Keratinocyte (primary cell): Measurements from ENCODE around the gene ABCB11. TPM values are rescaled to one million over a fixed set of nuclear protein-coding genes. Genes with fewer than 3 reads are reported as not detected.

Source experiments
- DNase-seq: peaks from one replicate; pipeline ENCODE4 v3.0.0-alpha.2; 2011; ENCODE audit warnings: low read depth, missing footprints, low spot score
- FAIRE-seq: peaks from 2 replicates; lab custom pipeline; 2011; peaks lifted over from hg19 to GRCh38; lab: Jason Lieb, UNC
- H2AFZ ChIP-seq: 2 replicates; pipeline ENCODE4 v1.6.0; 2012; ENCODE audit warnings: low read length, control low read depth, inconsistent platforms; ENCODE audit not compliant: control insufficient read depth
- H3K27ac ChIP-seq: 2 replicates; pipeline ENCODE4 v1.5.1; 2011; ENCODE audit warnings: low read length; ENCODE audit not compliant: control insufficient read depth, insufficient read depth
- H3K27me3 ChIP-seq: 3 replicates; pipeline ENCODE4 v1.6.0; 2011; ENCODE audit warnings: low read length; ENCODE audit not compliant: control insufficient read depth, insufficient read depth; ENCODE audit errors: extremely low read depth
- H3K36me3 ChIP-seq, 2 experiments: 2 replicates in 1 of 2; 3 replicates in 1 of 2; pipeline ENCODE4 v1.5.1; 2011; ENCODE audit warnings: low read length in 2 of 2, mild to moderate bottlenecking in 1 of 2; ENCODE audit not compliant: control insufficient read depth in 2 of 2, insufficient read depth in 2 of 2; ENCODE audit errors: extremely low read depth in 1 of 2
- H3K4me1 ChIP-seq: 3 replicates; pipeline ENCODE4 v1.5.1; 2011; ENCODE audit warnings: low read length; ENCODE audit not compliant: control insufficient read depth, insufficient read depth; ENCODE audit errors: extremely low read depth
- H3K4me2 ChIP-seq: 3 replicates; pipeline ENCODE4 v1.6.0; 2011; ENCODE audit warnings: low read depth, low read length; ENCODE audit not compliant: control insufficient read depth, insufficient read depth; ENCODE audit errors: extremely low read depth
- H3K4me3 ChIP-seq, 3 experiments: fragments of 200-600 bp in 1 of 3; sonication (generic) in 1 of 3; 2 replicates in 2 of 3; 3 replicates in 1 of 3; pipeline ENCODE4 v1.5.1; 2011 to 2016; ENCODE audit warnings: low read length in 3 of 3, mild to moderate bottlenecking in 3 of 3, control low read depth in 2 of 3, inconsistent platforms in 1 of 3, low read depth in 1 of 3, mixed read lengths in 1 of 3, mixed run types in 1 of 3, moderate library complexity in 1 of 3; ENCODE audit not compliant: control insufficient read depth in 2 of 3, insufficient read depth in 2 of 3; ENCODE audit errors: extremely low read depth in 1 of 3
- H3K79me2 ChIP-seq: 2 replicates; pipeline ENCODE4 v1.6.0; 2012; ENCODE audit warnings: low read length; ENCODE audit not compliant: control insufficient read depth, insufficient read depth
- H3K9ac ChIP-seq: 3 replicates; pipeline ENCODE4 v1.6.0; 2011; ENCODE audit warnings: low read length; ENCODE audit not compliant: control insufficient read depth, insufficient read depth; ENCODE audit errors: extremely low read depth
- H3K9me1 ChIP-seq: 3 replicates; pipeline ENCODE4 v1.6.0; 2011; ENCODE audit warnings: low read length; ENCODE audit not compliant: control insufficient read depth, insufficient read depth; ENCODE audit errors: extremely low read depth
- H3K9me3 ChIP-seq: 2 replicates; pipeline ENCODE4 v1.5.1; 2012; ENCODE audit warnings: low read depth, low read length; ENCODE audit not compliant: control insufficient read depth
- H4K20me1 ChIP-seq: 3 replicates; pipeline ENCODE4 v1.6.0; 2011; ENCODE audit warnings: low read length; ENCODE audit not compliant: control insufficient read depth, insufficient read depth; ENCODE audit errors: extremely low read depth
- EZH2 ChIP-seq: IDR thresholded peaks from one replicate; pipeline ENCODE4 v1.6.1; 2012; ENCODE audit warnings: inconsistent platforms, mild to moderate bottlenecking, low read length, moderate library complexity
- dilution Hi-C: fragments of 300-500 bp; cut with MboI; formaldehyde crosslinking; loops from one replicate; pipeline ENCODE4 v1.7.0; 2020; ENCODE audit warnings: low sequenced_read_pairs; ENCODE audit not compliant: extremely low pct_ligation_motif_present
- polyA plus RNA-seq, 5 experiments: library from polyadenylated mRNA; depleted of rRNA in 3 of 5; stranded (reverse) in 3 of 5; stranded (forward) in 1 of 5; unstranded in 1 of 5; fragments of >200 nt; gene quantifications; 1 replicate in 1 of 5; 2 replicates in 3 of 5; 3 replicates in 1 of 5; pipeline versions ENCODE4 v1.2.1 to v1.2.3, GENCODE V29; 2011 to 2012; ENCODE audit warnings: missing spikeins in 2 of 5, low read depth in 1 of 5, low replicate concordance in 1 of 5
- TF ChIP-seq, protein P1 (sequence below), 3 experiments: IDR thresholded peaks in 1 of 3; conservative IDR thresholded peaks in 1 of 3; optimal IDR thresholded peaks in 1 of 3; 2 replicates in 2 of 3; 3 replicates in 1 of 3; pipeline versions ENCODE3 to v1.5.1; 2011; ENCODE audit warnings: low read length in 3 of 3, mild to moderate bottlenecking in 3 of 3, moderate library complexity in 2 of 3, control low read depth in 1 of 3, inconsistent platforms in 1 of 3; ENCODE audit not compliant: insufficient read depth in 2 of 3; ENCODE audit errors: extremely low read depth in 1 of 3

Gene ABCB11
- polyA plus RNA-seq, 1 donor (not counting 4 experiments of a cell fraction or from before 2014, with no cell fraction given) = 0.03 TPM

GRCh38 chr2:168949324-168949723, 81.8 kb downstream of the ABCB11 start:
- DNase-seq = no peak
- no peaks in the 10 kb centered on the region for H4K20me1 ChIP-seq

DNA sequence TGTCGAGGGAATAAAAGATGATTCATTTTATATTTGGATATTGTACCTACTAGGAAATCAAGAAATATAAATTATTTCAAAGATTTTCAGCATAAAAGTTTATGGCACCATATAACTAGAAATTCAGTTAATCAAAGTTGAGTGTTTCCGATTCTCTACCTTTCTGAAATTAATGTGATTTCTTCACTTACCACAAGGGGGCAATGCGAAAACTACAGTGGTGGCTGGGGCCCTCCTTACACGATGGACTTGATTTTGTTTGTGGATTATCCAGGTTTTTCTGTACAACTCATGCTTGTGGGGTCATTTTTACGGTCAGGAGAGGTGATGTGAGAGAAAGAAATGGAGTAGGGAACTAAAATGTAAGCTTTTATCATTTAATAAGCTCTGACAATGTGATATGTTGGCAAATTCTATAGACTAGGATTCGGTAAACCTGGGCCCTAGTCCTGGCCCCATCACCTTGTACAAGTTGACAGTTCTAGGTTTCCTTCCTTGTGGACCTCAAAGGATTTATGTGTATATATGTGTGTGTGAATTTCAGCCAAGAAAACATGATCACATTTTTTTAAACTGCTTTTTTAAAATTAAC, 82.4 kb downstream of the ABCB11 start:
- dilution Hi-C loops = no loop called here
- Histone ChIP-seq H3K9me1 (no peaks in the 10 kb centered on the region), H3K4me2 (no peak overlapping the region), H3K36me3 (no peaks in the 10 kb centered on the region), H3K4me1 (no peaks in the 10 kb centered on the region), H3K9me3 (no peaks in the 10 kb centered on the region), H3K27me3 (peaks cover 4% of the 10 kb centered on the region), H4K20me1 (no peaks in the 10 kb centered on the region), H3K9ac (no peak overlapping the region), H3K27ac (no peak overlapping the region), H3K4me3 (no peak overlapping the region), H3K79me2 (no peaks in the 10 kb centered on the region), H2AFZ (no peak overlapping the region)
- TF ChIP-seq, protein P1, sequence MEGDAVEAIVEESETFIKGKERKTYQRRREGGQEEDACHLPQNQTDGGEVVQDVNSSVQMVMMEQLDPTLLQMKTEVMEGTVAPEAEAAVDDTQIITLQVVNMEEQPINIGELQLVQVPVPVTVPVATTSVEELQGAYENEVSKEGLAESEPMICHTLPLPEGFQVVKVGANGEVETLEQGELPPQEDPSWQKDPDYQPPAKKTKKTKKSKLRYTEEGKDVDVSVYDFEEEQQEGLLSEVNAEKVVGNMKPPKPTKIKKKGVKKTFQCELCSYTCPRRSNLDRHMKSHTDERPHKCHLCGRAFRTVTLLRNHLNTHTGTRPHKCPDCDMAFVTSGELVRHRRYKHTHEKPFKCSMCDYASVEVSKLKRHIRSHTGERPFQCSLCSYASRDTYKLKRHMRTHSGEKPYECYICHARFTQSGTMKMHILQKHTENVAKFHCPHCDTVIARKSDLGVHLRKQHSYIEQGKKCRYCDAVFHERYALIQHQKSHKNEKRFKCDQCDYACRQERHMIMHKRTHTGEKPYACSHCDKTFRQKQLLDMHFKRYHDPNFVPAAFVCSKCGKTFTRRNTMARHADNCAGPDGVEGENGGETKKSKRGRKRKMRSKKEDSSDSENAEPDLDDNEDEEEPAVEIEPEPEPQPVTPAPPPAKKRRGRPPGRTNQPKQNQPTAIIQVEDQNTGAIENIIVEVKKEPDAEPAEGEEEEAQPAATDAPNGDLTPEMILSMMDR (optimal IDR thresholded peaks at IDR 0.05 in 1 of 3, IDR thresholded peaks at IDR 0.05 in 1 of 3, conservative IDR thresholded peaks at IDR 0.05 in 1 of 3; ENCODE audit: extremely low read depth in 1 of 3, insufficient read depth in 2 of 3, low read length in 3 of 3) = peak; percentile 56 to 63 (median 61)
- TF ChIP-seq EZH2 = no peak
- FAIRE-seq (peak; percentile 51), DNase-seq (no peak)

More at GRCh38 chr2:168949324-168949723, 81.8 kb downstream of the ABCB11 start:
- no peaks in the 10 kb centered on the region for H3K9me1 ChIP-seq
- TF ChIP-seq EZH2 = no peak
- TF ChIP-seq, protein P1 (optimal IDR thresholded peaks at IDR 0.05 in 1 of 3, IDR thresholded peaks at IDR 0.05 in 1 of 3, conservative IDR thresholded peaks at IDR 0.05 in 1 of 3; ENCODE audit: extremely low read depth in 1 of 3, insufficient read depth in 2 of 3, low read length in 3 of 3) = no peak
- no peak overlapping the region for H3K27ac ChIP-seq
- H3K27me3 ChIP-seq = peaks cover under 1% of the 10 kb centered on the region
- no peaks in the 10 kb centered on the region for H3K79me2 ChIP-seq
- no peak overlapping the region for H3K9ac ChIP-seq
- no peaks in the 10 kb centered on the region for H3K36me3 ChIP-seq
- H3K4me2 ChIP-seq = no peak overlapping the region
- no peaks in the 10 kb centered on the region for H3K9me3 ChIP-seq
- dilution Hi-C loops = no loop called here
- H3K4me3 ChIP-seq = no peak overlapping the region
- H2AFZ ChIP-seq = no peak overlapping the region
- no peaks in the 10 kb centered on the region for H3K4me1 ChIP-seq
- FAIRE-seq = no peak
